Measurements from ENCODE around the gene TOMM20.

DNA sequence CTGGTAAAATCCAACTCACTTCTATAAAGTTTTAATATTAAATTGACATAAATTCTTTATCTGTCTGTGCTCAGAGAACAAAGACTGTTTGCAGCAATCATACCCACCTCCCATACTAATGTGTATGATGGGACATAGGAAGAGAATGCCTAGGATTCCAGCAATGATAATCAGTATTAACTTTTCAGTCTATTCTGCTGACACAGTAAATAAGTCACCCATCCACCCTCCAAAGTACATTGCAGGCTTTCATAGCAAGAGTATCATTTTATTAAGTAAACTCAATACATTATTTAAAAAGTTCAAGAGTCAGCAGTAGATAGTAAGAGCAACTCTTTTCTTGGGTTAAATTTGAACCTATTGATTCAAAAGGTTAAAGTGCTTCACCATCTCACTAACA is 23.6 kb upstream of the TOMM20 start:
- TF ChIP-seq ZNF274 (IDR thresholded peaks at IDR 0.05; ENCODE audit: borderline replicate concordance, extremely low read depth, low read length) = no peak
- TF ChIP-seq TAF1 (IDR thresholded peaks at IDR 0.05; ENCODE audit: low read depth, low read length) = no peak
- no peak for TF ChIP-seq YY1 (IDR thresholded peaks at IDR 0.05; ENCODE audit: low read depth, low read length)
- TF ChIP-seq POLR2A (IDR thresholded peaks at IDR 0.05; ENCODE audit: control extremely low read depth in 1 of 2, low read depth in 2 of 2, low read length in 2 of 2) = no peak
- TF ChIP-seq EP300 (IDR thresholded peaks at IDR 0.05; ENCODE audit: borderline replicate concordance in 1 of 2, low read depth in 2 of 2, low read length in 2 of 2) = no peak
- TF ChIP-seq EGR1 (IDR thresholded peaks at IDR 0.05; ENCODE audit: borderline replicate concordance, low read depth, low read length) = no peak
- TF ChIP-seq HDAC6 (IDR thresholded peaks at IDR 0.05; ENCODE audit: low read depth, low read length) = no peak
- TF ChIP-seq, protein P1, sequence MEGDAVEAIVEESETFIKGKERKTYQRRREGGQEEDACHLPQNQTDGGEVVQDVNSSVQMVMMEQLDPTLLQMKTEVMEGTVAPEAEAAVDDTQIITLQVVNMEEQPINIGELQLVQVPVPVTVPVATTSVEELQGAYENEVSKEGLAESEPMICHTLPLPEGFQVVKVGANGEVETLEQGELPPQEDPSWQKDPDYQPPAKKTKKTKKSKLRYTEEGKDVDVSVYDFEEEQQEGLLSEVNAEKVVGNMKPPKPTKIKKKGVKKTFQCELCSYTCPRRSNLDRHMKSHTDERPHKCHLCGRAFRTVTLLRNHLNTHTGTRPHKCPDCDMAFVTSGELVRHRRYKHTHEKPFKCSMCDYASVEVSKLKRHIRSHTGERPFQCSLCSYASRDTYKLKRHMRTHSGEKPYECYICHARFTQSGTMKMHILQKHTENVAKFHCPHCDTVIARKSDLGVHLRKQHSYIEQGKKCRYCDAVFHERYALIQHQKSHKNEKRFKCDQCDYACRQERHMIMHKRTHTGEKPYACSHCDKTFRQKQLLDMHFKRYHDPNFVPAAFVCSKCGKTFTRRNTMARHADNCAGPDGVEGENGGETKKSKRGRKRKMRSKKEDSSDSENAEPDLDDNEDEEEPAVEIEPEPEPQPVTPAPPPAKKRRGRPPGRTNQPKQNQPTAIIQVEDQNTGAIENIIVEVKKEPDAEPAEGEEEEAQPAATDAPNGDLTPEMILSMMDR (IDR thresholded peaks at IDR 0.05; ENCODE audit: control extremely low read depth in 1 of 3, insufficient read depth in 1 of 3, low read depth in 1 of 3, low read length in 3 of 3) = no peak
- TF ChIP-seq EZH2 (IDR thresholded peaks at IDR 0.05; ENCODE audit: low read depth, low read length, severe bottlenecking) = no peak
- no peak for TF ChIP-seq KDM5A (IDR thresholded peaks at IDR 0.05; ENCODE audit: low read length)
- TF ChIP-seq BRCA1 (IDR thresholded peaks at IDR 0.05; ENCODE audit: low read depth, low read length) = no peak
- TF ChIP-seq BACH1 (IDR thresholded peaks at IDR 0.05; ENCODE audit: low read length) = no peak
- TF ChIP-seq CHD1 (IDR thresholded peaks at IDR 0.05; ENCODE audit: low read depth, low read length) = no peak

Data from H1 (cell line).